ENCODE measurements around the gene DSTYK.
"Not testable (repeated sequence)": the region's sequence is repeated elsewhere in the genome, so short reads cannot be mapped to it uniquely, and the experiment has no call there.

Gene DSTYK

GRCh38 chr1:205183676-205184335, 27.7 kb downstream of the DSTYK start:
- no peak for DNase-seq (ENCODE audit: low read depth in 1 of 2, low spot score in 1 of 2)

GRCh38 chr1:205182930-205183329, 28.6 kb downstream of the DSTYK start:
- DNase-seq (ENCODE audit: low read depth in 1 of 2, low spot score in 1 of 2), result no peak

GRCh38 chr1:205180331-205180730, 31.2 kb downstream of the DSTYK start:
- not testable (repeated sequence) for DNase-seq (ENCODE audit: low read depth in 1 of 2, low spot score in 1 of 2)

- DNase-seq (ENCODE audit: low read depth in 1 of 2, low spot score in 1 of 2), result no peak
Observed at GRCh38 chr1:205179842-205180241, 31.7 kb downstream of the DSTYK start.

- no peak for DNase-seq (ENCODE audit: low read depth in 1 of 2, low spot score in 1 of 2)
Observed at GRCh38 chr1:205172729-205173366, 38.7 kb downstream of the DSTYK start.

GRCh38 chr1:205171369-205171768, 40.1 kb downstream of the DSTYK start:
- DNase-seq (ENCODE audit: low read depth in 1 of 2, low spot score in 1 of 2), result no peak

GRCh38 chr1:205170532-205171269, 40.8 kb downstream of the DSTYK start:
- DNase-seq (ENCODE audit: low read depth in 1 of 2, low spot score in 1 of 2), result no peak

- DNase-seq (ENCODE audit: low read depth in 1 of 2, low spot score in 1 of 2), result no peak
Observed at GRCh38 chr1:205169248-205169647, 42.3 kb downstream of the DSTYK start.

- no peak for DNase-seq (ENCODE audit: low read depth in 1 of 2, low spot score in 1 of 2)
Observed at GRCh38 chr1:205168291-205168690, 43.2 kb downstream of the DSTYK start.

- no peak for DNase-seq (ENCODE audit: low read depth in 1 of 2, low spot score in 1 of 2)
Observed at GRCh38 chr1:205162301-205162700, 49.2 kb downstream of the DSTYK start.

- DNase-seq (ENCODE audit: low read depth in 1 of 2, low spot score in 1 of 2), result no peak
Observed at GRCh38 chr1:205161076-205161475, 50.4 kb downstream of the DSTYK start.

GRCh38 chr1:205158048-205158616, 53.4 kb downstream of the DSTYK start:
- DNase-seq (ENCODE audit: low read depth in 1 of 2, low spot score in 1 of 2), result no peak

GRCh38 chr1:205155665-205156377, 55.7 kb downstream of the DSTYK start:
- not testable (repeated sequence) for DNase-seq (ENCODE audit: low read depth in 1 of 2, low spot score in 1 of 2)

GRCh38 chr1:205152505-205152904, 59.0 kb downstream of the DSTYK start:
- no peak for DNase-seq (ENCODE audit: low read depth in 1 of 2, low spot score in 1 of 2)

GRCh38 chr1:205150651-205151428, 60.7 kb downstream of the DSTYK start:
- DNase-seq (ENCODE audit: low read depth in 1 of 2, low spot score in 1 of 2), result no peak

GRCh38 chr1:205147191-205147835, 64.2 kb downstream of the DSTYK start:
- DNase-seq (ENCODE audit: low read depth in 1 of 2, low spot score in 1 of 2), result no peak

- no peak for DNase-seq (ENCODE audit: low read depth in 1 of 2, low spot score in 1 of 2)
Observed at GRCh38 chr1:205144751-205145150, 66.8 kb downstream of the DSTYK start.

GRCh38 chr1:205144046-205144720, 67.3 kb downstream of the DSTYK start:
- no peak for DNase-seq (ENCODE audit: low read depth in 1 of 2, low spot score in 1 of 2)

- DNase-seq (ENCODE audit: low read depth in 1 of 2, low spot score in 1 of 2), result no peak
Observed at GRCh38 chr1:205142102-205142469, 69.4 kb downstream of the DSTYK start.
